ENCODE data around the gene RASSF8. TPM values are rescaled to one million over a fixed set of nuclear protein-coding genes. Genes with fewer than 3 reads are reported as not detected.

RASSF8 gene
- total RNA-seq, 2 experiments from 2014 or later, result not detected

DNA sequence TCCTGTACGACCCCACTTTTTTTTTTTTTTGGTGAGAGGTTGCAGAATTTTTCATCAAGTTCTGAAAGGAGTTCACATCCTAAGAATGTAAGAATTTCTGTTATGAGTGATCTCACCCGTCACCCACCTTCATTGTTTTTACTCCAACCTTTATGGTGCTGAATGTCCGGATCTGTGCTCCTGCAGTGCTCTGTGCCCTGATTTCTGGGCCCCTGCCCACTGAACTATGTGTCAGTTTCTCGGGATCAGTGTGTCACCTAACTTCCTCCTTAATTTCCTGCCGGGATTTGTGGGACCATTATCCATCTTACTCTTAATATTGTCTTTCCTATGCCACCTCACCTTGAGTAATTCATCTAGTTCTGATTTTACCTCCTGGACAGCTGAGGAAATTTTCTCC lies 11.6 kb downstream of the RASSF8 start:
- intact Hi-C loops (cut with micrococcal nuclease; ENCODE audit: unreplicated experiment), result no loop called here
- H3K9me2 ChIP-seq (ENCODE audit: insufficient read depth, low read length), result no peaks in the 10 kb centered on the region
- no peak overlapping the region for H3K4me3 ChIP-seq (ENCODE audit: low read depth, low read length, poor library complexity, severe bottlenecking)
- H3K27ac ChIP-seq (ENCODE audit: low read depth, low read length, poor library complexity, severe bottlenecking), result no peak overlapping the region
- H3K4me1 ChIP-seq (ENCODE audit: insufficient read depth, low read length, poor library complexity, severe bottlenecking), result no peaks in the 10 kb centered on the region
- DNase-seq (ENCODE audit: low spot score), result no peak
- BruUV-seq (replicated peaks), result no TSS peak
- no peak overlapping the region for H2AFZ ChIP-seq (ENCODE audit: low read length)
- H3K4me2 ChIP-seq (ENCODE audit: low read length), result no peak overlapping the region
- no peaks in the 10 kb centered on the region for H3K79me2 ChIP-seq (ENCODE audit: insufficient read depth, low read depth, low read length)
- CTCF ChIA-PET (ENCODE audit: unreplicated experiment), result no interaction called here
- no peaks in the 10 kb centered on the region for H3K9me3 ChIP-seq (ENCODE audit: low read length)
- no peaks in the 10 kb centered on the region for H4K20me1 ChIP-seq (ENCODE audit: insufficient read depth, low read length)
- no peak for TF ChIP-seq EZH2phosphoT487 (IDR thresholded peaks at IDR 0.05; ENCODE audit: borderline replicate concordance, low read depth, low read length)
- TF ChIP-seq, protein P1, sequence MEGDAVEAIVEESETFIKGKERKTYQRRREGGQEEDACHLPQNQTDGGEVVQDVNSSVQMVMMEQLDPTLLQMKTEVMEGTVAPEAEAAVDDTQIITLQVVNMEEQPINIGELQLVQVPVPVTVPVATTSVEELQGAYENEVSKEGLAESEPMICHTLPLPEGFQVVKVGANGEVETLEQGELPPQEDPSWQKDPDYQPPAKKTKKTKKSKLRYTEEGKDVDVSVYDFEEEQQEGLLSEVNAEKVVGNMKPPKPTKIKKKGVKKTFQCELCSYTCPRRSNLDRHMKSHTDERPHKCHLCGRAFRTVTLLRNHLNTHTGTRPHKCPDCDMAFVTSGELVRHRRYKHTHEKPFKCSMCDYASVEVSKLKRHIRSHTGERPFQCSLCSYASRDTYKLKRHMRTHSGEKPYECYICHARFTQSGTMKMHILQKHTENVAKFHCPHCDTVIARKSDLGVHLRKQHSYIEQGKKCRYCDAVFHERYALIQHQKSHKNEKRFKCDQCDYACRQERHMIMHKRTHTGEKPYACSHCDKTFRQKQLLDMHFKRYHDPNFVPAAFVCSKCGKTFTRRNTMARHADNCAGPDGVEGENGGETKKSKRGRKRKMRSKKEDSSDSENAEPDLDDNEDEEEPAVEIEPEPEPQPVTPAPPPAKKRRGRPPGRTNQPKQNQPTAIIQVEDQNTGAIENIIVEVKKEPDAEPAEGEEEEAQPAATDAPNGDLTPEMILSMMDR (conservative IDR thresholded peaks at IDR 0.05; ENCODE audit: low read length), result no peak
- POLR2A ChIA-PET, result no interaction called here
- no peaks in the 10 kb centered on the region for H3K36me3 ChIP-seq (ENCODE audit: insufficient read depth, low read length)

DNA sequence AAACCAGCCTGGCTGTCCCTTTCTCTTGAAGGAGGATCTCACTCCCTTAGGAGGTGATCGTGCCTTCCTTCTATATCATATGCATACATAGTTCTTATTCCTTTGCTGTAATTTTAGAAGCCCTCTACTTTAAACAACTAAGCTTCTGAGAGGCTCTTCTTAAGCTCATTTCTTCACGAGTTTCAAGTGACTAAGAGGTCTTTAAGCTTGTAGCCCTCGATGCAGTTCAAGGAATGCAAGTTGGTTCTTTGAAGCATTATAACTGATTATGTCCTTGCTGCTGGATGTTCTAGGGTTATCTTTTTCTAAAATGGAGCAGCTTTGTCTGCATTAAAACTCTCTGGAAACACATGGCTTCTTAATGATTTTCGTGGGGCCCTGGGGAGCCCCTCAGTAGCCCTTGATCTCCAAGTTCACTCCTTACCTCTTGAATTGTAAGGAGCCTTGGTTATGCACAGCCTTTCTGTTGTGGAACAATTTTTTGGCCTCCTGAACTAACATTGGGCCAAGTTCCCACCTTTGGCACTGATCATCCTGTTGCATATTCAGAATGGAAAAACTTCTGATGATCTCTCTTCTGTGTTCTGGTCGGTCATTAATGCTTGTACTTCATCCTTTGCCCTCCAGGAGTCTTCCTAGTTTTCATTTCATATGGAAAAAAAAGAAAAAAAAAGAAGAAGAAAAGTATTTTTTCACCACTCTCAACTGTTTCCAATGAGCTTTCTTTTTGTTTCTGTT lies 12.6 kb downstream of the RASSF8 start:
- ChIA-PET CTCF (ENCODE audit: unreplicated experiment) (no interaction called here), POLR2A (no interaction called here)
- H3K79me2 ChIP-seq (ENCODE audit: insufficient read depth, low read depth, low read length), result no peaks in the 10 kb centered on the region
- DNase-seq (ENCODE audit: low spot score), result no peak
- H3K9me2 ChIP-seq (ENCODE audit: insufficient read depth, low read length), result no peaks in the 10 kb centered on the region
- no peaks in the 10 kb centered on the region for H3K36me3 ChIP-seq (ENCODE audit: insufficient read depth, low read length)
- no peak overlapping the region for H3K4me3 ChIP-seq (ENCODE audit: low read depth, low read length, poor library complexity, severe bottlenecking)
- no TSS peak for BruUV-seq (replicated peaks)
- no peaks in the 10 kb centered on the region for H3K4me1 ChIP-seq (ENCODE audit: insufficient read depth, low read length, poor library complexity, severe bottlenecking)
- H3K9me3 ChIP-seq (ENCODE audit: low read length), result no peaks in the 10 kb centered on the region
- intact Hi-C loops (cut with micrococcal nuclease; ENCODE audit: unreplicated experiment), result no loop called here
- H2AFZ ChIP-seq (ENCODE audit: low read length), result no peak overlapping the region
- H3K27ac ChIP-seq (ENCODE audit: low read depth, low read length, poor library complexity, severe bottlenecking), result no peak overlapping the region
- no peak overlapping the region for H3K4me2 ChIP-seq (ENCODE audit: low read length)
- no peaks in the 10 kb centered on the region for H4K20me1 ChIP-seq (ENCODE audit: insufficient read depth, low read length)
- no peak for TF ChIP-seq EZH2phosphoT487 (IDR thresholded peaks at IDR 0.05; ENCODE audit: borderline replicate concordance, low read depth, low read length)
- TF ChIP-seq, protein P1 (conservative IDR thresholded peaks at IDR 0.05; ENCODE audit: low read length), result no peak

DNA sequence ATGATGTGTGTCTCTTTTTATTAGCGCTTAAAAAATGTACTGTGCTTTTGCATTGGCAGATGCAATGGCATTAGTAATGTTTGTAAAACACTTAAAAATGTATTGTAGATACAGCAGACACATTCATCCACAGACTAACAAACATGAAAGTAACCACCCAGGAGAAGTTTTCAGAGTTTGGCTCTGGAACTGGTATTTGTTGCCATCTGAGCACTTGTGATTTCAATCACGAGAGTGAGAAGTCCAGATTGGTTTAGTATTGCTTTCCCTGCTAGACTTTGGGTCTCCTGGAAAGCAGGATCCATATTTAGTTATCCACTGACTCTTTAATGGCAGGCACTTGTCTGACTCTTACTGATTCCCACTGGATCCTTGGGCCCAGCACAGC lies 13.2 kb downstream of the RASSF8 start:
- intact Hi-C loops (cut with micrococcal nuclease; ENCODE audit: unreplicated experiment), result no loop called here
- H2AFZ ChIP-seq (ENCODE audit: low read length), result no peak overlapping the region
- BruUV-seq (replicated peaks), result no TSS peak
- no peak overlapping the region for H3K27ac ChIP-seq (ENCODE audit: low read depth, low read length, poor library complexity, severe bottlenecking)
- DNase-seq (ENCODE audit: low spot score), result no peak
- H3K9me2 ChIP-seq (ENCODE audit: insufficient read depth, low read length), result no peaks in the 10 kb centered on the region
- TF ChIP-seq EZH2phosphoT487 (IDR thresholded peaks at IDR 0.05; ENCODE audit: borderline replicate concordance, low read depth, low read length), result no peak
- no peak overlapping the region for H3K4me2 ChIP-seq (ENCODE audit: low read length)
- ChIA-PET POLR2A (no interaction called here), CTCF (ENCODE audit: unreplicated experiment) (no interaction called here)
- H3K36me3 ChIP-seq (ENCODE audit: insufficient read depth, low read length), result no peaks in the 10 kb centered on the region
- no peaks in the 10 kb centered on the region for H3K79me2 ChIP-seq (ENCODE audit: insufficient read depth, low read depth, low read length)
- H4K20me1 ChIP-seq (ENCODE audit: insufficient read depth, low read length), result no peaks in the 10 kb centered on the region
- H3K4me3 ChIP-seq (ENCODE audit: low read depth, low read length, poor library complexity, severe bottlenecking), result no peak overlapping the region
- no peaks in the 10 kb centered on the region for H3K9me3 ChIP-seq (ENCODE audit: low read length)
- H3K4me1 ChIP-seq (ENCODE audit: insufficient read depth, low read length, poor library complexity, severe bottlenecking), result no peaks in the 10 kb centered on the region

All from OCI-LY7 (cell line).